ENCODE measurements around the gene QTRT2.

Gene QTRT2

GRCh38 chr3:114103181-114103580 lies 46.6 kb downstream of the QTRT2 start:
- no peak overlapping the region for H3K4me3 ChIP-seq (ENCODE audit: low read depth in 1 of 2, low read length in 2 of 2)
- no peaks in the 10 kb centered on the region for H3K4me1 ChIP-seq (ENCODE audit: control insufficient read depth in 1 of 2, insufficient read depth in 2 of 2, low read length in 2 of 2)
- H3K36me3 ChIP-seq (ENCODE audit: control insufficient read depth in 1 of 2, insufficient read depth in 2 of 2, low read length in 2 of 2): no peaks in the 10 kb centered on the region
- no peaks in the 10 kb centered on the region for H3K27me3 ChIP-seq (ENCODE audit: low read depth, low read length)
- no peak overlapping the region for H3K27ac ChIP-seq (ENCODE audit: low read length)
- no peaks in the 10 kb centered on the region for H3K9me3 ChIP-seq (ENCODE audit: control insufficient read depth in 1 of 2, low read length in 2 of 2)

- Histone ChIP-seq H3K9me3 (ENCODE audit: control insufficient read depth in 1 of 2, low read length in 2 of 2) (no peaks in the 10 kb centered on the region), H3K4me3 (ENCODE audit: low read depth in 1 of 2, low read length in 2 of 2) (no peak overlapping the region), H3K36me3 (ENCODE audit: control insufficient read depth in 1 of 2, insufficient read depth in 2 of 2, low read length in 2 of 2) (no peaks in the 10 kb centered on the region), H3K27ac (ENCODE audit: low read length) (no peak overlapping the region), H3K4me1 (ENCODE audit: control insufficient read depth in 1 of 2, insufficient read depth in 2 of 2, low read length in 2 of 2) (no peaks in the 10 kb centered on the region), H3K27me3 (ENCODE audit: low read depth, low read length) (no peaks in the 10 kb centered on the region)
Measured at GRCh38 chr3:114103858-114104257, 47.3 kb downstream of the QTRT2 start.

- Histone ChIP-seq H3K4me1 (ENCODE audit: control insufficient read depth in 1 of 2, insufficient read depth in 2 of 2, low read length in 2 of 2) (no peaks in the 10 kb centered on the region), H3K9me3 (ENCODE audit: control insufficient read depth in 1 of 2, low read length in 2 of 2) (no peaks in the 10 kb centered on the region), H3K36me3 (ENCODE audit: control insufficient read depth in 1 of 2, insufficient read depth in 2 of 2, low read length in 2 of 2) (no peaks in the 10 kb centered on the region), H3K27ac (ENCODE audit: low read length) (no peak overlapping the region), H3K4me3 (ENCODE audit: low read depth in 1 of 2, low read length in 2 of 2) (no peak overlapping the region), H3K27me3 (ENCODE audit: low read depth, low read length) (no peaks in the 10 kb centered on the region)
Measured at GRCh38 chr3:114104414-114104813, 47.9 kb downstream of the QTRT2 start.

GRCh38 chr3:114108137-114108536 lies 51.6 kb downstream of the QTRT2 start:
- Histone ChIP-seq H3K9me3 (ENCODE audit: control insufficient read depth in 1 of 2, low read length in 2 of 2) (no peaks in the 10 kb centered on the region), H3K4me3 (ENCODE audit: low read depth in 1 of 2, low read length in 2 of 2) (no peak overlapping the region), H3K27ac (ENCODE audit: low read length) (no peak overlapping the region)

GRCh38 chr3:114110439-114110838 lies 53.9 kb downstream of the QTRT2 start:
- H3K27me3 ChIP-seq (ENCODE audit: low read depth, low read length): no peaks in the 10 kb centered on the region
- no peak overlapping the region for H3K27ac ChIP-seq (ENCODE audit: low read length)

More at GRCh38 chr3:114108137-114108536, 51.6 kb downstream of the QTRT2 start:
- no peaks in the 10 kb centered on the region for H3K27me3 ChIP-seq (ENCODE audit: low read depth, low read length)
- H3K4me1 ChIP-seq (ENCODE audit: control insufficient read depth in 1 of 2, insufficient read depth in 2 of 2, low read length in 2 of 2): no peaks in the 10 kb centered on the region
- H3K36me3 ChIP-seq (ENCODE audit: control insufficient read depth in 1 of 2, insufficient read depth in 2 of 2, low read length in 2 of 2): no peaks in the 10 kb centered on the region

GRCh38 chr3:114111060-114111770 lies 54.7 kb downstream of the QTRT2 start:
- Histone ChIP-seq H3K9me3 (ENCODE audit: control insufficient read depth in 1 of 2, low read length in 2 of 2) (no peaks in the 10 kb centered on the region), H3K27me3 (ENCODE audit: low read depth, low read length) (no peaks in the 10 kb centered on the region), H3K4me3 (ENCODE audit: low read depth in 1 of 2, low read length in 2 of 2) (no peak overlapping the region), H3K27ac (ENCODE audit: low read length) (no peak overlapping the region), H3K36me3 (ENCODE audit: control insufficient read depth in 1 of 2, insufficient read depth in 2 of 2, low read length in 2 of 2) (no peaks in the 10 kb centered on the region), H3K4me1 (ENCODE audit: control insufficient read depth in 1 of 2, insufficient read depth in 2 of 2, low read length in 2 of 2) (no peaks in the 10 kb centered on the region)

More at GRCh38 chr3:114110439-114110838, 53.9 kb downstream of the QTRT2 start:
- no peaks in the 10 kb centered on the region for H3K36me3 ChIP-seq (ENCODE audit: control insufficient read depth in 1 of 2, insufficient read depth in 2 of 2, low read length in 2 of 2)
- H3K4me1 ChIP-seq (ENCODE audit: control insufficient read depth in 1 of 2, insufficient read depth in 2 of 2, low read length in 2 of 2): no peaks in the 10 kb centered on the region
- no peaks in the 10 kb centered on the region for H3K9me3 ChIP-seq (ENCODE audit: control insufficient read depth in 1 of 2, low read length in 2 of 2)
- H3K4me3 ChIP-seq (ENCODE audit: low read depth in 1 of 2, low read length in 2 of 2): no peak overlapping the region

- no peak overlapping the region for H3K27ac ChIP-seq (ENCODE audit: low read length)
- no peaks in the 10 kb centered on the region for H3K9me3 ChIP-seq (ENCODE audit: control insufficient read depth in 1 of 2, low read length in 2 of 2)
- H3K4me3 ChIP-seq (ENCODE audit: low read depth in 1 of 2, low read length in 2 of 2): no peak overlapping the region
- H3K27me3 ChIP-seq (ENCODE audit: low read depth, low read length): no peaks in the 10 kb centered on the region
- no peaks in the 10 kb centered on the region for H3K4me1 ChIP-seq (ENCODE audit: control insufficient read depth in 1 of 2, insufficient read depth in 2 of 2, low read length in 2 of 2)
- H3K36me3 ChIP-seq (ENCODE audit: control insufficient read depth in 1 of 2, insufficient read depth in 2 of 2, low read length in 2 of 2): no peaks in the 10 kb centered on the region
Measured at GRCh38 chr3:114112696-114113095, 56.2 kb downstream of the QTRT2 start.

- no peak overlapping the region for H3K27ac ChIP-seq (ENCODE audit: low read length)
- H3K9me3 ChIP-seq (ENCODE audit: control insufficient read depth in 1 of 2, low read length in 2 of 2): no peaks in the 10 kb centered on the region
- no peaks in the 10 kb centered on the region for H3K4me1 ChIP-seq (ENCODE audit: control insufficient read depth in 1 of 2, insufficient read depth in 2 of 2, low read length in 2 of 2)
- H3K36me3 ChIP-seq (ENCODE audit: control insufficient read depth in 1 of 2, insufficient read depth in 2 of 2, low read length in 2 of 2): no peaks in the 10 kb centered on the region
- no peaks in the 10 kb centered on the region for H3K27me3 ChIP-seq (ENCODE audit: low read depth, low read length)
- no peak overlapping the region for H3K4me3 ChIP-seq (ENCODE audit: low read depth in 1 of 2, low read length in 2 of 2)
Measured at GRCh38 chr3:114114719-114115118, 58.2 kb downstream of the QTRT2 start.

GRCh38 chr3:114115143-114115542 lies 58.6 kb downstream of the QTRT2 start:
- Histone ChIP-seq H3K36me3 (ENCODE audit: control insufficient read depth in 1 of 2, insufficient read depth in 2 of 2, low read length in 2 of 2) (no peaks in the 10 kb centered on the region), H3K27ac (ENCODE audit: low read length) (no peak overlapping the region), H3K27me3 (ENCODE audit: low read depth, low read length) (no peaks in the 10 kb centered on the region), H3K4me3 (ENCODE audit: low read depth in 1 of 2, low read length in 2 of 2) (no peak overlapping the region), H3K9me3 (ENCODE audit: control insufficient read depth in 1 of 2, low read length in 2 of 2) (no peaks in the 10 kb centered on the region), H3K4me1 (ENCODE audit: control insufficient read depth in 1 of 2, insufficient read depth in 2 of 2, low read length in 2 of 2) (no peaks in the 10 kb centered on the region)

GRCh38 chr3:114119776-114120175 lies 63.2 kb downstream of the QTRT2 start:
- no peak overlapping the region for H3K27ac ChIP-seq (ENCODE audit: low read length)
- H3K9me3 ChIP-seq (ENCODE audit: control insufficient read depth in 1 of 2, low read length in 2 of 2): no peaks in the 10 kb centered on the region
- H3K27me3 ChIP-seq (ENCODE audit: low read depth, low read length): no peaks in the 10 kb centered on the region
- no peaks in the 10 kb centered on the region for H3K4me1 ChIP-seq (ENCODE audit: control insufficient read depth in 1 of 2, insufficient read depth in 2 of 2, low read length in 2 of 2)
- no peaks in the 10 kb centered on the region for H3K36me3 ChIP-seq (ENCODE audit: control insufficient read depth in 1 of 2, insufficient read depth in 2 of 2, low read length in 2 of 2)
- H3K4me3 ChIP-seq (ENCODE audit: low read depth in 1 of 2, low read length in 2 of 2): no peak overlapping the region

GRCh38 chr3:114120211-114120610 lies 63.7 kb downstream of the QTRT2 start:
- Histone ChIP-seq H3K27ac (ENCODE audit: low read length) (no peak overlapping the region), H3K36me3 (ENCODE audit: control insufficient read depth in 1 of 2, insufficient read depth in 2 of 2, low read length in 2 of 2) (no peaks in the 10 kb centered on the region), H3K4me1 (ENCODE audit: control insufficient read depth in 1 of 2, insufficient read depth in 2 of 2, low read length in 2 of 2) (no peaks in the 10 kb centered on the region), H3K4me3 (ENCODE audit: low read depth in 1 of 2, low read length in 2 of 2) (no peak overlapping the region), H3K9me3 (ENCODE audit: control insufficient read depth in 1 of 2, low read length in 2 of 2) (no peaks in the 10 kb centered on the region), H3K27me3 (ENCODE audit: low read depth, low read length) (no peaks in the 10 kb centered on the region)

All from muscle layer of duodenum (tissue), 2 donors.